K562 (cell line): ENCODE measurements around the gene PXK. TPM values are rescaled to one million over a fixed set of nuclear protein-coding genes. Genes with fewer than 3 reads are reported as not detected.
A peak's percentile ranks its signal among the peaks of the same experiment; 100 is the strongest.

Source experiments
- CBFA2T2 ChIP-seq: fragments of 450-650 bp; conservative IDR thresholded peaks from 2 replicates; pipeline ENCODE4 v1.6.1; 2017; ENCODE audit warnings: mild to moderate bottlenecking
- CBX2 ChIP-seq: fragments of 200-600 bp; sonication (generic); IDR thresholded peaks from one replicate; pipeline ENCODE4 v1.6.1; 2012; ENCODE audit warnings: mild to moderate bottlenecking, low read length, inconsistent platforms; ENCODE audit not compliant: insufficient read depth, poor library complexity, severe bottlenecking
- ETV6 ChIP-seq, 3 experiments: fragments of 150-350 bp in 1 of 3; sonication (generic) in 1 of 3; formaldehyde crosslinking in 1 of 3; IDR thresholded peaks; 2 replicates each; pipeline versions ENCODE4 v1.6.1 to v1.8.0; 2014 to 2022; ENCODE audit warnings: borderline replicate concordance in 2 of 3, low read depth in 2 of 3, antibody characterized with exemption in 1 of 3, low read length in 1 of 3, mild to moderate bottlenecking in 1 of 3, missing genetic modification reagents in 1 of 3
- L3MBTL2 ChIP-seq: fragments of 450-650 bp; IDR thresholded peaks from 2 replicates; pipeline ENCODE4 v1.6.1; 2016; ENCODE audit warnings: mild to moderate bottlenecking, moderate library complexity
- LEF1 ChIP-seq: fragments of 450-650 bp; IDR thresholded peaks from 2 replicates; pipeline ENCODE4 v1.6.1; 2016; ENCODE audit warnings: mild to moderate bottlenecking
- MCM3 ChIP-seq: fragments of 450-650 bp; IDR thresholded peaks from 2 replicates; pipeline ENCODE4 v1.6.1; 2016
- PML ChIP-seq: IDR thresholded peaks from 2 replicates; pipeline ENCODE4 v1.6.1; 2012; ENCODE audit warnings: low read length, inconsistent platforms
- SNIP1 ChIP-seq: fragments of 450-650 bp; IDR thresholded peaks from 2 replicates; pipeline ENCODE4 v1.7.1; 2017; ENCODE audit warnings: low read depth, mild to moderate bottlenecking
- SP1 ChIP-seq: sonication (generic); formaldehyde crosslinking; IDR thresholded peaks from 2 replicates; pipeline ENCODE4 v1.8.1; 2022; ENCODE audit warnings: mild to moderate bottlenecking, missing genetic modification reagents
- SRSF1 ChIP-seq: fragments of 200-400 bp; formaldehyde crosslinking; IDR thresholded peaks from 2 replicates; pipeline ENCODE4 v1.6.1; 2017; ENCODE audit warnings: mild to moderate bottlenecking, low read depth, low read length, moderate library complexity
- ZNF174 ChIP-seq: fragments of 250-450 bp; sonication (Bioruptor Pico); IDR thresholded peaks from 2 replicates; pipeline ENCODE4 v1.4.0; 2020; ENCODE audit warnings: mild to moderate bottlenecking
- ZNF408 ChIP-seq: fragments of 250-450 bp; sonication (Bioruptor Pico); IDR thresholded peaks from 2 replicates; pipeline ENCODE4 v1.4.0; 2020; ENCODE audit warnings: low read depth, mild to moderate bottlenecking, moderate library complexity
- polyA plus RNA-seq, 8 experiments: library from polyadenylated mRNA; depleted of rRNA in 4 of 8; stranded (reverse) in 5 of 8; unstranded in 3 of 8; fragments of >200 nt; fragmentation: Nextera tagmentation in 2 of 8; fragmentation: Illumina TruSeq in 1 of 8; extraction: Ambion mirVana in 2 of 8; extraction: Trizol in 1 of 8; gene quantifications; 2 replicates each; pipeline versions ENCODE4 v1.2.1 to v1.2.3, GENCODE V29; 2011 to 2014; ENCODE audit warnings: inconsistent platforms in 1 of 8, missing spikeins in 1 of 8
- total RNA-seq, 7 experiments: library from RNA; depleted of rRNA in 6 of 7; stranded (reverse); fragments of >200 nt in 6 of 7; fragmentation: Illumina TruSeq in 2 of 7; extraction: Trizol in 2 of 7; gene quantifications; 2 replicates each; pipeline versions ENCODE4 v1.2.1 to v1.2.3, GENCODE V29; 2011 to 2021; ENCODE audit warnings: low replicate concordance in 1 of 7
- TF ChIP-seq, protein P1 (sequence below): fragments of 450-650 bp; formaldehyde crosslinking; IDR thresholded peaks from 2 replicates; pipeline ENCODE4 v1.4.0; 2020; ENCODE audit warnings: mild to moderate bottlenecking, moderate library complexity
- TF ChIP-seq, protein P2 (sequence below), 2 experiments: fragments of 450-650 bp; conservative IDR thresholded peaks; 2 replicates each; pipeline ENCODE4 v1.6.1; 2017; ENCODE audit warnings: mild to moderate bottlenecking in 2 of 2, moderate library complexity in 2 of 2
- TF ChIP-seq, protein P3 (sequence below): fragments of 450-650 bp; IDR thresholded peaks from 2 replicates; pipeline ENCODE4 v1.6.1; 2017; ENCODE audit warnings: antibody characterized with exemption, mild to moderate bottlenecking
- TF ChIP-seq, protein P4 (sequence below): sonication (generic); formaldehyde crosslinking; IDR thresholded peaks from 2 replicates; pipeline ENCODE4 v1.8.0; 2022; ENCODE audit warnings: mild to moderate bottlenecking, low read depth, missing genetic modification reagents
- TF ChIP-seq, protein P5 (sequence below): fragments of 200-800 bp; sonication (Bioruptor generic); IDR thresholded peaks from 2 replicates; pipeline ENCODE4 v1.6.1; 2017; ENCODE audit warnings: missing genetic modification characterization, missing compliant biosample characterization

PXK gene
- total and polyA plus RNA-seq, 9 of the 15 experiments (the other 6 are each of a cell fraction or from before 2014, with no cell fraction given), result 3.3 to 19.9 (median 11.3) TPM

DNA sequence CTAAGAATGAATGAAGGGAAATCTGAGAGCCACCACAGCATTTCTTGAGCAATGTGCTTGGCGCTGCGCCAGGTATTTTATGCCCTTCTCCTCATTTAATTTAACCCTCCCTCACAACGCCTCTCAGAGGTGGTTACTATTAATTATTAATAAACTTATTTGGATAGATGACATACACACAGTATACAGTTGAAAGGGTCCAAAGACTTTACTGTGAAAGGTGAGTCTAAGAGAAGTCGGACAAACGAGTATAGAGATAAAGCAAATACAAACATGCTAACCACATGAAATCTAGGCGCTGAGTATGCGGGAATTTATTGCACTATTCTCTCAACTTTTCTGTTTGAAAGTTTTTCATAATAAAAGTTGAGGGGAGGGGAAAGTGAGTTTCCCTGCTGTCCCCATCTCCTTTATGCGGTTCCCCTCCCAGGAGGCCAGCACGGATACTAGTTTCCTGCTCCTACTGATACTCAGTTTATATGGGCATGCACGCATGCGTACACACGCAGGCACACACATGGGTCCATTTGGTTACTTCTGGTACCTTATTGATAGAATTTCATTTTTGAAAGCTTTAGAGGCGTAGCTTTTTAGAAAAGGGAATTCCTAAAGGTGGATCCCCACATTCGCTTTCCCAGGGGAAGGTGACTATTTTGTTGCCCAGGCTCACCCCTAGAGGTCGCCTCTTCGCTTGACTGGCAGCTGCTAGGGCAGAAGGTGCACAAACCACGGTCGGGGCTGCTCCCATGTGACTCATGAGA, 130.7 kb downstream of the PXK start (continued):
- TF ChIP-seq SRSF1, result no peak
- TF ChIP-seq CBX2, result no peak
- peak; percentile 75 for TF ChIP-seq L3MBTL2
- TF ChIP-seq, protein P1, sequence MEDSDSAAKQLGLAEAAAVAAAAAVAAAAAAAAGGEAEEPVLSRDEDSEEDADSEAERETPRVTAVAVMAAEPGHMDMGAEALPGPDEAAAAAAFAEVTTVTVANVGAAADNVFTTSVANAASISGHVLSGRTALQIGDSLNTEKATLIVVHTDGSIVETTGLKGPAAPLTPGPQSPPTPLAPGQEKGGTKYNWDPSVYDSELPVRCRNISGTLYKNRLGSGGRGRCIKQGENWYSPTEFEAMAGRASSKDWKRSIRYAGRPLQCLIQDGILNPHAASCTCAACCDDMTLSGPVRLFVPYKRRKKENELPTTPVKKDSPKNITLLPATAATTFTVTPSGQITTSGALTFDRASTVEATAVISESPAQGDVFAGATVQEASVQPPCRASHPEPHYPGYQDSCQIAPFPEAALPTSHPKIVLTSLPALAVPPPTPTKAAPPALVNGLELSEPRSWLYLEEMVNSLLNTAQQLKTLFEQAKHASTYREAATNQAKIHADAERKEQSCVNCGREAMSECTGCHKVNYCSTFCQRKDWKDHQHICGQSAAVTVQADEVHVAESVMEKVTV, result no peak
- TF ChIP-seq, protein P2, sequence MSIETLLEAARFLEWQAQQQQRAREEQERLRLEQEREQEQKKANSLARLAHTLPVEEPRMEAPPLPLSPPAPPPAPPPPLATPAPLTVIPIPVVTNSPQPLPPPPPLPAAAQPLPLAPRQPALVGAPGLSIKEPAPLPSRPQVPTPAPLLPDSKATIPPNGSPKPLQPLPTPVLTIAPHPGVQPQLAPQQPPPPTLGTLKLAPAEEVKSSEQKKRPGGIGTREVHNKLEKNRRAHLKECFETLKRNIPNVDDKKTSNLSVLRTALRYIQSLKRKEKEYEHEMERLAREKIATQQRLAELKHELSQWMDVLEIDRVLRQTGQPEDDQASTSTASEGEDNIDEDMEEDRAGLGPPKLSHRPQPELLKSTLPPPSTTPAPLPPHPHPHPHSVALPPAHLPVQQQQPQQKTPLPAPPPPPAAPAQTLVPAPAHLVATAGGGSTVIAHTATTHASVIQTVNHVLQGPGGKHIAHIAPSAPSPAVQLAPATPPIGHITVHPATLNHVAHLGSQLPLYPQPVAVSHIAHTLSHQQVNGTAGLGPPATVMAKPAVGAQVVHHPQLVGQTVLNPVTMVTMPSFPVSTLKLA (conservative IDR thresholded peaks at IDR 0.05), result 0 out of 4 replicates have a peak, but pooled peaks of 1 of the 2 experiments have one; percentile 22
- no peak for TF ChIP-seq CBFA2T2
- no peak for TF ChIP-seq PML
- TF ChIP-seq MCM3, result no peak
- TF ChIP-seq LEF1, result no peak
- TF ChIP-seq, protein P3, sequence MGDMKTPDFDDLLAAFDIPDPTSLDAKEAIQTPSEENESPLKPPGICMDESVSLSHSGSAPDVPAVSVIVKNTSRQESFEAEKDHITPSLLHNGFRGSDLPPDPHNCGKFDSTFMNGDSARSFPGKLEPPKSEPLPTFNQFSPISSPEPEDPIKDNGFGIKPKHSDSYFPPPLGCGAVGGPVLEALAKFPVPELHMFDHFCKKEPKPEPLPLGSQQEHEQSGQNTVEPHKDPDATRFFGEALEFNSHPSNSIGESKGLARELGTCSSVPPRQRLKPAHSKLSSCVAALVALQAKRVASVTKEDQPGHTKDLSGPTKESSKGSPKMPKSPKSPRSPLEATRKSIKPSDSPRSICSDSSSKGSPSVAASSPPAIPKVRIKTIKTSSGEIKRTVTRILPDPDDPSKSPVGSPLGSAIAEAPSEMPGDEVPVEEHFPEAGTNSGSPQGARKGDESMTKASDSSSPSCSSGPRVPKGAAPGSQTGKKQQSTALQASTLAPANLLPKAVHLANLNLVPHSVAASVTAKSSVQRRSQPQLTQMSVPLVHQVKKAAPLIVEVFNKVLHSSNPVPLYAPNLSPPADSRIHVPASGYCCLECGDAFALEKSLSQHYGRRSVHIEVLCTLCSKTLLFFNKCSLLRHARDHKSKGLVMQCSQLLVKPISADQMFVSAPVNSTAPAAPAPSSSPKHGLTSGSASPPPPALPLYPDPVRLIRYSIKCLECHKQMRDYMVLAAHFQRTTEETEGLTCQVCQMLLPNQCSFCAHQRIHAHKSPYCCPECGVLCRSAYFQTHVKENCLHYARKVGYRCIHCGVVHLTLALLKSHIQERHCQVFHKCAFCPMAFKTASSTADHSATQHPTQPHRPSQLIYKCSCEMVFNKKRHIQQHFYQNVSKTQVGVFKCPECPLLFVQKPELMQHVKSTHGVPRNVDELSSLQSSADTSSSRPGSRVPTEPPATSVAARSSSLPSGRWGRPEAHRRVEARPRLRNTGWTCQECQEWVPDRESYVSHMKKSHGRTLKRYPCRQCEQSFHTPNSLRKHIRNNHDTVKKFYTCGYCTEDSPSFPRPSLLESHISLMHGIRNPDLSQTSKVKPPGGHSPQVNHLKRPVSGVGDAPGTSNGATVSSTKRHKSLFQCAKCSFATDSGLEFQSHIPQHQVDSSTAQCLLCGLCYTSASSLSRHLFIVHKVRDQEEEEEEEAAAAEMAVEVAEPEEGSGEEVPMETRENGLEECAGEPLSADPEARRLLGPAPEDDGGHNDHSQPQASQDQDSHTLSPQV, result no peak
- TF ChIP-seq, protein P4, sequence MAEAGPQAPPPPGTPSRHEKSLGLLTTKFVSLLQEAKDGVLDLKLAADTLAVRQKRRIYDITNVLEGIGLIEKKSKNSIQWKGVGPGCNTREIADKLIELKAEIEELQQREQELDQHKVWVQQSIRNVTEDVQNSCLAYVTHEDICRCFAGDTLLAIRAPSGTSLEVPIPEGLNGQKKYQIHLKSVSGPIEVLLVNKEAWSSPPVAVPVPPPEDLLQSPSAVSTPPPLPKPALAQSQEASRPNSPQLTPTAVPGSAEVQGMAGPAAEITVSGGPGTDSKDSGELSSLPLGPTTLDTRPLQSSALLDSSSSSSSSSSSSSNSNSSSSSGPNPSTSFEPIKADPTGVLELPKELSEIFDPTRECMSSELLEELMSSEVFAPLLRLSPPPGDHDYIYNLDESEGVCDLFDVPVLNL, result no peak
- TF ChIP-seq SP1 (CRISPR knock-in tag), result no peak
- TF ChIP-seq ZNF408 (CRISPR knock-in tag), result no peak
- no peak for TF ChIP-seq ZNF174 (CRISPR knock-in tag)
- no peak for TF ChIP-seq SNIP1
- TF ChIP-seq, protein P5, sequence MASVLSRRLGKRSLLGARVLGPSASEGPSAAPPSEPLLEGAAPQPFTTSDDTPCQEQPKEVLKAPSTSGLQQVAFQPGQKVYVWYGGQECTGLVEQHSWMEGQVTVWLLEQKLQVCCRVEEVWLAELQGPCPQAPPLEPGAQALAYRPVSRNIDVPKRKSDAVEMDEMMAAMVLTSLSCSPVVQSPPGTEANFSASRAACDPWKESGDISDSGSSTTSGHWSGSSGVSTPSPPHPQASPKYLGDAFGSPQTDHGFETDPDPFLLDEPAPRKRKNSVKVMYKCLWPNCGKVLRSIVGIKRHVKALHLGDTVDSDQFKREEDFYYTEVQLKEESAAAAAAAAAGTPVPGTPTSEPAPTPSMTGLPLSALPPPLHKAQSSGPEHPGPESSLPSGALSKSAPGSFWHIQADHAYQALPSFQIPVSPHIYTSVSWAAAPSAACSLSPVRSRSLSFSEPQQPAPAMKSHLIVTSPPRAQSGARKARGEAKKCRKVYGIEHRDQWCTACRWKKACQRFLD (CRISPR knock-in tag), result no peak
- TF ChIP-seq ETV6 (IDR thresholded peaks at IDR 0.05; ENCODE audit: borderline replicate concordance in 1 of 2, low read depth in 2 of 2, low read length in 1 of 2), result no peak
- no peak for TF ChIP-seq ETV6 (CRISPR knock-in tag; IDR thresholded peaks at IDR 0.05; ENCODE audit: borderline replicate concordance)
